ENCODE data around the gene C16orf78. TPM values are rescaled to one million over a fixed set of nuclear protein-coding genes. Genes with fewer than 3 reads are reported as not detected.
"Not testable (repeated sequence)": the region's sequence is repeated elsewhere in the genome, so short reads cannot be mapped to it uniquely, and the experiment has no call there.

Gene C16orf78
- total and polyA plus RNA-seq, 4 donors = not detected

- ATAC-seq (ENCODE audit: insufficient read depth, low FRiP score) (no peak), DNase-seq (no peak)
- H3K9ac ChIP-seq (ENCODE audit: insufficient read depth in 1 of 2, low read length in 2 of 2) = no peak overlapping the region
- WGBS, 2 donors = 20 to 49% methylated on average over 4 of the region's 4 CpGs
- TF ChIP-seq CTCF (IDR thresholded peaks at IDR 0.05; ENCODE audit: control extremely low read depth, extremely low read depth) = no peak
- no peak overlapping the region for H3K4me3 ChIP-seq
- no peak overlapping the region for H3K27ac ChIP-seq (ENCODE audit: low read depth in 1 of 2, low read length in 1 of 2)
- H3K9me3 ChIP-seq (ENCODE audit: control insufficient read depth in 4 of 4, insufficient read depth in 3 of 4, low read length in 3 of 4) = no peaks in the 10 kb centered on the region
- no peaks in the 10 kb centered on the region for H3K36me3 ChIP-seq (ENCODE audit: control insufficient read depth in 4 of 4, insufficient read depth in 4 of 4, low read length in 4 of 4)
- H3K27me3 ChIP-seq (ENCODE audit: control insufficient read depth in 3 of 3, insufficient read depth in 3 of 3, low read length in 2 of 3) = peaks cover 0 to 10% (median 0%) of the 10 kb centered on the region in 3 donors
- H3K4me1 ChIP-seq (ENCODE audit: control insufficient read depth in 5 of 5, insufficient read depth in 5 of 5, low read length in 5 of 5) = peaks cover 0 to 21% (median 3%) of the 10 kb centered on the region in 5 donors
Observed at GRCh38 chr16:49359591-49359990, 14.0 kb upstream of the C16orf78 start.

- not testable (repeated sequence) for ATAC-seq (ENCODE audit: insufficient read depth, low FRiP score); H3K27me3 ChIP-seq (ENCODE audit: control insufficient read depth in 3 of 3, insufficient read depth in 3 of 3, low read length in 2 of 3); H3K27ac ChIP-seq (ENCODE audit: low read depth in 1 of 2, low read length in 1 of 2); DNase-seq; H3K4me1 ChIP-seq (ENCODE audit: control insufficient read depth in 5 of 5, insufficient read depth in 5 of 5, low read length in 5 of 5); H3K4me3 ChIP-seq; H3K9me3 ChIP-seq (ENCODE audit: control insufficient read depth in 4 of 4, insufficient read depth in 3 of 4, low read length in 3 of 4); H3K9ac ChIP-seq (ENCODE audit: insufficient read depth in 1 of 2, low read length in 2 of 2); H3K36me3 ChIP-seq (ENCODE audit: control insufficient read depth in 4 of 4, insufficient read depth in 4 of 4, low read length in 4 of 4)
- WGBS, 2 donors = 80 to 87% methylated on average over 6 of the region's 6 CpGs
Observed at GRCh38 chr16:49361731-49362130, 11.9 kb upstream of the C16orf78 start.

- ATAC-seq (ENCODE audit: insufficient read depth, low FRiP score) (no peak), DNase-seq (no peak)
- no peak for TF ChIP-seq CTCF (IDR thresholded peaks at IDR 0.05; ENCODE audit: control extremely low read depth, extremely low read depth)
- no peak overlapping the region for H3K27ac ChIP-seq (ENCODE audit: low read depth in 1 of 2, low read length in 1 of 2)
- H3K4me1 ChIP-seq (ENCODE audit: control insufficient read depth in 5 of 5, insufficient read depth in 5 of 5, low read length in 5 of 5) = no peaks in the 10 kb centered on the region
- H3K36me3 ChIP-seq (ENCODE audit: control insufficient read depth in 4 of 4, insufficient read depth in 4 of 4, low read length in 4 of 4) = no peaks in the 10 kb centered on the region
- peaks cover 0 to 6% (median 0%) of the 10 kb centered on the region in 3 donors for H3K27me3 ChIP-seq (ENCODE audit: control insufficient read depth in 3 of 3, insufficient read depth in 3 of 3, low read length in 2 of 3)
- WGBS, 2 donors = 76 to 79% methylated on average over 3 of the region's 3 CpGs
- no peak overlapping the region for H3K4me3 ChIP-seq
- H3K9ac ChIP-seq (ENCODE audit: insufficient read depth in 1 of 2, low read length in 2 of 2) = no peak overlapping the region
- no peaks in the 10 kb centered on the region for H3K9me3 ChIP-seq (ENCODE audit: control insufficient read depth in 4 of 4, insufficient read depth in 3 of 4, low read length in 3 of 4)
Observed at GRCh38 chr16:49362230-49362629, 11.4 kb upstream of the C16orf78 start.

GRCh38 chr16:49365711-49366509, 7.7 kb upstream of the C16orf78 start:
- Histone ChIP-seq H3K9me3 (ENCODE audit: control insufficient read depth in 4 of 4, insufficient read depth in 3 of 4, low read length in 3 of 4) (no peaks in the 10 kb centered on the region), H3K27ac (ENCODE audit: low read depth in 1 of 2, low read length in 1 of 2) (no peak overlapping the region), H3K36me3 (ENCODE audit: control insufficient read depth in 4 of 4, insufficient read depth in 4 of 4, low read length in 4 of 4) (no peaks in the 10 kb centered on the region), H3K4me1 (ENCODE audit: control insufficient read depth in 5 of 5, insufficient read depth in 5 of 5, low read length in 5 of 5) (no peaks in the 10 kb centered on the region), H3K4me3 (no peak overlapping the region), H3K27me3 (ENCODE audit: control insufficient read depth in 3 of 3, insufficient read depth in 3 of 3, low read length in 2 of 3) (no peaks in the 10 kb centered on the region), H3K9ac (ENCODE audit: insufficient read depth in 1 of 2, low read length in 2 of 2) (no peak overlapping the region)
- WGBS, 2 donors = 72 to 75% methylated on average over 4 of the region's 4 CpGs
- ATAC-seq (ENCODE audit: insufficient read depth, low FRiP score) (no peak), DNase-seq (no peak)
- no peak for TF ChIP-seq CTCF (IDR thresholded peaks at IDR 0.05; ENCODE audit: control extremely low read depth, extremely low read depth)
